Endodermal cell (in vitro differentiated cells): ENCODE measurements around the gene QRICH1. TPM values are rescaled to one million over a fixed set of nuclear protein-coding genes. Genes with fewer than 3 reads are reported as not detected.
A peak's percentile ranks its signal among the peaks of the same experiment; 100 is the strongest.

ENCODE experiments used
- DNase-seq: peaks from one replicate; pipeline ENCODE4 v3.0.0-alpha.2; 2017
- H3K27ac ChIP-seq: 2 replicates; pipeline ENCODE4 v1.5.1; 2013; ENCODE audit warnings: mild to moderate bottlenecking, low read depth, low read length, moderate library complexity
- H3K27me3 ChIP-seq: 2 replicates; pipeline ENCODE4 v1.6.1; 2013; ENCODE audit warnings: mild to moderate bottlenecking, low read length, moderate library complexity; ENCODE audit not compliant: insufficient read depth, control insufficient read depth, poor library complexity, severe bottlenecking
- H3K36me3 ChIP-seq: 2 replicates; pipeline ENCODE4 v1.7.0; 2013; ENCODE audit warnings: mild to moderate bottlenecking, low read length, moderate library complexity; ENCODE audit not compliant: control insufficient read depth, insufficient read depth
- H3K4me1 ChIP-seq: one replicate; pipeline ENCODE4 v1.7.0; 2013; ENCODE audit warnings: low read length; ENCODE audit not compliant: control insufficient read depth, insufficient read depth
- H3K4me3 ChIP-seq: 2 replicates; pipeline ENCODE4 v1.5.1; 2013; ENCODE audit warnings: mild to moderate bottlenecking, low read length, moderate library complexity
- H3K9ac ChIP-seq: 2 replicates; pipeline ENCODE4 v1.6.1; 2013; ENCODE audit warnings: mild to moderate bottlenecking, low read length, moderate library complexity; ENCODE audit not compliant: poor library complexity, severe bottlenecking; ENCODE audit errors: extremely low read depth
- H3K9me3 ChIP-seq: 2 replicates; pipeline ENCODE4 v1.6.1; 2013; ENCODE audit warnings: mild to moderate bottlenecking, low read length, moderate library complexity; ENCODE audit not compliant: control insufficient read depth
- H3K27ac Mint-ChIP-seq: 2 replicates; pipeline ENCODE4 v1.8.0; 2020; ENCODE audit warnings: mixed read lengths
- H3K27me3 Mint-ChIP-seq: 2 replicates; pipeline ENCODE4 v1.8.0; 2021; ENCODE audit warnings: mild to moderate bottlenecking, mixed read lengths; ENCODE audit not compliant: insufficient read depth
- H3K36me3 Mint-ChIP-seq: 2 replicates; pipeline ENCODE4 v1.8.0; 2020; ENCODE audit warnings: low read depth, mixed read lengths
- H3K4me1 Mint-ChIP-seq: 2 replicates; pipeline ENCODE4 v1.8.0; 2020; ENCODE audit warnings: mixed read lengths
- H3K4me3 Mint-ChIP-seq: 2 replicates; pipeline ENCODE4 v1.8.0; 2020; ENCODE audit warnings: mild to moderate bottlenecking, moderate library complexity, mixed read lengths
- H3K9me3 Mint-ChIP-seq: 2 replicates; pipeline ENCODE4 v1.8.0; 2020; ENCODE audit warnings: mild to moderate bottlenecking, mixed read lengths
- CTCF ChIP-seq: fragments of 200-600 bp; sonication (generic); conservative IDR thresholded peaks from 2 replicates; pipeline ENCODE4 v1.5.0; 2021; ENCODE audit warnings: antibody characterized with exemption, mild to moderate bottlenecking
- WGBS, 2 experiments: methylation state at CpG; one replicate each; pipeline versions ENCODE4 v1.1.5 to v1.1.7; 2013; ENCODE audit warnings: missing lambda C conversion rate in 2 of 2, mixed read lengths in 1 of 2; ENCODE audit not compliant: insufficient coverage in 1 of 2, insufficient read length in 1 of 2; 5-methylcytosine and 5-hydroxymethylcytosine counted together
- total RNA-seq, 2 donors: library from RNA; stranded (reverse); fragmentation: NEBNext Ultra II Directional in 1 of 2; extraction: Animal tissue kit (Norgen Biotek cat#: 25700) in 1 of 2; gene quantifications; 2 replicates in 1 of 2; 3 replicates in 1 of 2; pipeline ENCODE4 v1.2.1, GENCODE V29; 2021

Gene QRICH1
- total RNA-seq, 2 donors from 2014 or later: 127 to 155 TPM

DNA sequence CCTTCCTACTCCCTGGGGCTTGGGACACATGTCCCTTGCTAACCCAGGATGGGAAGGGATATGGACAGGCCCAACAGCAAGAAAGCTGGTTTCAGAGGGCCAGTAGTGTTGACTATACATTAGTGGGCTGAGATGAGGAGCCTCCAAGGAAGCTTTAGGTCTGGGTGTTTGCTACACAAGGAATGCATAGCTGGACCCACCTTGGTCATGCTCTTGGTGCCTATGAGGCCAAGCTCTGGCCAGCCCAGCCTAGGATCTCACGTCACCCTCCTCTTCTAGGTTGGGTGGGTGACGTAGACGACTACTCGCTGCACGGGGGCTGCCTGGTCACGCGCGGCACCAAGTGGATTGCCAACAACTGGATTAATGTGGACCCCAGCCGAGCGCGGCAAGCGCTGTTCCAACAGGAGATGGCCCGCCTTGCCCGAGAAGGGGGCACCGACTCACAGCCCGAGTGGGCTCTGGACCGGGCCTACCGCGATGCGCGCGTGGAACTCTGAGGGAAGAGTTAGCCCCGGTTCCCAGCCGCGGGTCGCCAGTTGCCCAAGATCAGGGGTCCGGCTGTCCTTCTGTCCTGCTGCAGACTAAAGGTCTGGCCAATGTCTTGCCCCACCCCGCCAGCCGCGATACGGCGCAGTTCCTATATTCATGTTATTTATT lies 87.3 kb downstream of the QRICH1 start:
- no peaks in the 10 kb centered on the region for H3K9me3 ChIP-seq
- DNase-seq: no peak
- 9 to 10% methylated on average over 14 to 32 of the region's 32 CpGs for WGBS, 2 experiments
- peak overlapping the region; percentile 93 for H3K9ac ChIP-seq
- H3K36me3 Mint-ChIP-seq: peaks cover 10% of the 10 kb centered on the region
- H3K4me3 ChIP-seq: peak overlapping the region; percentile 87
- H3K36me3 ChIP-seq: peaks cover 8% of the 10 kb centered on the region
- no peaks in the 10 kb centered on the region for H3K9me3 Mint-ChIP-seq
- peaks cover 47% of the 10 kb centered on the region for H3K27me3 ChIP-seq
- TF ChIP-seq CTCF: no peak
- H3K4me3 Mint-ChIP-seq: peak overlapping the region; percentile 97
- peaks cover 19% of the 10 kb centered on the region for H3K4me1 Mint-ChIP-seq
- H3K4me1 ChIP-seq: peaks cover 10% of the 10 kb centered on the region
- peaks cover 49% of the 10 kb centered on the region for H3K27me3 Mint-ChIP-seq
- peak overlapping the region; percentile 36 for H3K27ac ChIP-seq
- peak overlapping the region; percentile 100 for H3K27ac Mint-ChIP-seq

DNA sequence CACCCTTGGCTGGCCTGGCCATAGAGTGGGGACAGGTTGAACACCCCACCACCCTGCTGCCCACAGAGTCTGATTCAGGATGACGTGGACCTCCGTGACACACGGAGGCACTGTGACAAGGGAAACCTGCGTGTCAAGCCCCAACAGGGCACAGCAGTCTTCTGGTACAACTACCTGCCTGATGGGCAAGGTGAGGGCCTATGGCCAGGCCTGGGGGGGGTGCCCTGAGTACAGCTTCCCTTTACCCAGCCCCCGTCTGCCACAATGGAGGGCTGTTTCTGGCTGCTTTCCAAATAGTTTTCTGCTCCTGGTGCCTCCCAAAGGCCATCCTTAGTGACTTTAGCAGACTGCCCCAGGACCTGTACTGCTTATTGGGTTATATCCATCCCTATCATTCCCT lies 87.9 kb downstream of the QRICH1 start:
- H3K36me3 ChIP-seq: peaks cover 6% of the 10 kb centered on the region
- H3K27ac Mint-ChIP-seq: no peak overlapping the region
- TF ChIP-seq CTCF: no peak
- H3K27me3 Mint-ChIP-seq: peaks cover 55% of the 10 kb centered on the region
- H3K9me3 Mint-ChIP-seq: no peaks in the 10 kb centered on the region
- H3K4me3 ChIP-seq: peak overlapping the region; percentile 87
- H3K4me1 ChIP-seq: peaks cover 10% of the 10 kb centered on the region
- WGBS, 2 experiments: 85 to 96% methylated on average over 5 of the region's 5 CpGs
- H3K9ac ChIP-seq: no peak overlapping the region
- peaks cover 52% of the 10 kb centered on the region for H3K27me3 ChIP-seq
- no peaks in the 10 kb centered on the region for H3K9me3 ChIP-seq
- H3K4me1 Mint-ChIP-seq: peaks cover 20% of the 10 kb centered on the region
- no peak overlapping the region for H3K27ac ChIP-seq
- peaks cover 9% of the 10 kb centered on the region for H3K36me3 Mint-ChIP-seq
- no peak for DNase-seq
- peak overlapping the region; percentile 97 for H3K4me3 Mint-ChIP-seq

- TF ChIP-seq CTCF: no peak
- Histone ChIP-seq H3K27ac (no peak overlapping the region), H3K4me1 (peaks cover 10% of the 10 kb centered on the region), H3K4me3 (no peak overlapping the region), H3K9me3 (no peaks in the 10 kb centered on the region), H3K27me3 (peaks cover 59% of the 10 kb centered on the region), H3K36me3 (peaks cover 6% of the 10 kb centered on the region), H3K9ac (no peak overlapping the region)
- H3K27me3 Mint-ChIP-seq: peaks cover 62% of the 10 kb centered on the region
- peaks cover 27% of the 10 kb centered on the region for H3K4me1 Mint-ChIP-seq
- no peak for DNase-seq
- no peak overlapping the region for H3K27ac Mint-ChIP-seq
- H3K9me3 Mint-ChIP-seq: no peaks in the 10 kb centered on the region
- WGBS, 2 experiments: 95 to 100% methylated on average over 3 of the region's 3 CpGs
- peaks cover 7% of the 10 kb centered on the region for H3K36me3 Mint-ChIP-seq
- H3K4me3 Mint-ChIP-seq: no peak overlapping the region
These were observed 88.6 kb downstream of the QRICH1 start for GRCh38 chr3:49005303-49005680.
